Activated effector memory CD4-positive, alpha-beta T cell treated with Interleukin-2 at 50 U/mL for 16 hours (primary cell): Measurements from ENCODE around the gene PRKCQ.

Experiments used
- DNase-seq: peaks from one replicate; pipeline ENCODE4 v3.0.0-alpha.2; 2020

Gene PRKCQ

DNA sequence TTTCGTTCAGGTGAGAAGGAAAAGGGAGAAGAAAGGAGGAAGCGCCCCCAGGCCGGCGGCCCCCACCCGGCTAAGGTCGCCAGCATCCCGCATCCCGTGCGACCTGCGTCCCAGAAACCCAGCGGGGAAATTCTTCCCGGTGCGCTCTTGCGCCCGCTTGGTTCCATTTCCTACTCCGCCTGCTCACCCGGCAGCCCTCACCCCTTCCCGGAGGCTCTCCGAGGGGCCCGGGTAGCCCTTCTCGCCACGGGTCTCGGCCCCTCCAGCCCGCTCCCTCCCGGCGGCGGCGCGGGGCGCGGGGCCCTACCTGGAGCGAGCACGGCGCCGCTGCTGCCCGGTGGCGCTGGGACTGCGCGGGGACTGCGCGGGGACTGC is at the start of gene PRKCQ:
TSS of gene PRKCQ (minus strand) at position 373 of the 375 bp plus-strand sequence. CDS start 65,141 bp downstream, outside the sequence.
- DNase-seq: no peak

DNA sequence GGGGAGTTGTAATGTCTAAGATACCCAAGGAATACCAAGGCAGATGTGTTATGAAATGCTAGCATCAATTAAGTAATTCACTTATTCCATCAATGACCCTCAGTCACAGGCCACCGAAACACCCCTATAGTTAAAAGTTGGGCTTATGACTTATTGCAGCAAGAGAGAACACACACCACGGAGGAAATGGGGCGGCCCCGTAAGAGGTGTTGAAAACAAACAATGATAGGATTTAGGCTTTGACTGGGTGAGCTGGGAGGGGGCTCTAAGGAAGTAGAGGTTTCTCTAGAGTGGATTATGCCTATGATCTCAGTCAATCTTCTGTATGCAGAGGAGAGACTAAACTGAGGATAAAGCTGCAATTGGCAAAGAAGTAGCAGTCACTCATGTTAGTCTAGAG is 45.4 kb upstream of the PRKCQ start:
- no peak for DNase-seq

- no peak for DNase-seq
Observed at GRCh38 chr10:6624392-6624791, 44.3 kb upstream of the PRKCQ start.

DNA sequence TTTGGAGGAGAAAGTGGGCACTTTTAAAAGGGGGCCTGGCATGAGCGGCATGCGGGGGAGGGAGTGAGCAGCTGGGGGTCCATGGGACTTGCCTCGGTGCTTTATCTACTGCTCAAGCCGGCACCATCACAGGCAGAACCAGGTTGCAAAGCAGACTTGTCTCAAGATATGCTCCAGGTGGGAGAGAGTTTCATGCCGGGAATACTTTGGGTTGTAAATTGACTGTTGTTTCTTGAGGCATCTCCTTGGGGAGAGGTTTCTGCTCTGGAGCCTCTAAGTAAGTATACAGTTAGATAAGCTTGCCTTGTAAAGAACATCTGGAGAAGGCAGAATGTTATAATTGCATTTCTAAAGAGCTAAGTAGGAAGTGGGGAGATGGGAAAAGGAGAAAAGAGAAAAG is 42.8 kb upstream of the PRKCQ start:
- no peak for DNase-seq

DNA sequence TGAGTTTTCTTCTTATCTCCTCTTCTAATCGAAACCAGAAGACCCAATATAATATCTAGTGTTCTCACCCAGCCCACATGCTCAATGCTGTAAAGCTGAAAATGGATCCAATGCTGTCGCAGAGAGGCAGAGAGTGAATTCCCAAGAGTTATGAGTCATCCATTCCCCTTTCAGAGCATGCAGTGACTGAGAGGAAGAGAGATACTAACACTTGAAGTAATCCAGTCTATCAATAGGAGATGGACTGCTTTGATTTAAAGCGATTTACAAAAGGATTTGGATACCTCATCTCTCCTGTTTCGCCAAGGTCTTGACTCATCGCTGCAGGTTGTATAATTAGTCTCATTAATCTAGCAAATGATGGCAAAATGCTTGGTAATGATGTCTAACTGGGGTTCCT is 41.5 kb upstream of the PRKCQ start:
- no peak for DNase-seq

- DNase-seq: no peak
Observed at GRCh38 chr10:6619660-6620059, 39.6 kb upstream of the PRKCQ start.

- DNase-seq: no peak
Observed at GRCh38 chr10:6618340-6618739, 38.3 kb upstream of the PRKCQ start.

DNA sequence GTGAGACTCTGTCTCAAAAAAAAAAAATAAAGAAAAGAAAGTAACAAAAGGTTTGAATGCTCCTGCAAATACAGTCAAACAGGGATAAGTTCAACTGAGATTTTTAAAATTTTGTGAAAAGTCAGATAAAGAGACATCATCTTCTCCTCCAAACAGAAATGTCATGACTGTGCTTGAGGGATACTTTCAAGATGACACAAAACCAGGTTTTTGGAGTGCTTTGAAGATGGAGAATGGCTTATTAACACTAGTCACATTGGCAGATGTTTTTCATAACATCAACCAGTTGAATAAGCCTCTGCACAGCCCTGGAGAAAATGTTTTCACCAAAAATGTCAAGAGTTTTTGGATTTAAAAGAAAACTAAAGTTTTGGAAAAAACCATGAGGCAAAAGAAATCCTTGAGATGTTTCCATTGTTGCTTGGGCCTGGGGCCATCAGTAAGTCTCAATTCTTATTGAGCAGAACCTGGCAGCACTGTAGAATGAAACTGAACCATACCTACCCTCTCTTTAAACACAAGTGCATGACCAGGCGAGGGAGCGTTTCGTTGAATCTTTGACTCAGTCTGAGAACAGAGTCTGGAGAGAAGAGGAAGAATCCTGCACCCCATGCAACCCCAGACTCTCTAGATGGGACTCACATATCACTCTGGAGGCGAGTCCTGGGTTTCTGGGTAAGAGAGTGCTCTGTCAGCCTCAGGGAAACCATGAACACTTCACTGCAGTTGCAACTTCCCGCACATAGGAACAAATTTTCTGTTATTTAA is 37.4 kb upstream of the PRKCQ start:
- no peak for DNase-seq

- DNase-seq: no peak
Observed at GRCh38 chr10:6615971-6616370, 35.9 kb upstream of the PRKCQ start.

DNA sequence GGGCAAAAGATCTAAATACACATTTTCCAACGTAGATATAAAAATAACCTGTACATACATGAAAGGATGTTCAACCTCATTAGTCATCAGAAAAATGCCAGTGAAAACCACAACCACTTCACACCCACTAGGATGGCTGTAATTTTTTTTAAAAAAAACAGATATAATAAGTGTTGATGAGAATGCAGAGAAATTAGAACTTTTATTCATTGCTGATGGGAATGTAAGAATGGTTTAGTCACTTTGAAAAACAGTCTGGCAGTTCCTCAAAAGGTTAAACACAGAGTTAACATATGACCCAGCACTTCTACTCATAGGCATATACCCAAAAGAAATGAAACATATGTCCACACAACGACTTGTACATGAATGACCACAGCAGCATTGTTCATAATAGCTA is 32.3 kb upstream of the PRKCQ start:
- DNase-seq: no peak

DNA sequence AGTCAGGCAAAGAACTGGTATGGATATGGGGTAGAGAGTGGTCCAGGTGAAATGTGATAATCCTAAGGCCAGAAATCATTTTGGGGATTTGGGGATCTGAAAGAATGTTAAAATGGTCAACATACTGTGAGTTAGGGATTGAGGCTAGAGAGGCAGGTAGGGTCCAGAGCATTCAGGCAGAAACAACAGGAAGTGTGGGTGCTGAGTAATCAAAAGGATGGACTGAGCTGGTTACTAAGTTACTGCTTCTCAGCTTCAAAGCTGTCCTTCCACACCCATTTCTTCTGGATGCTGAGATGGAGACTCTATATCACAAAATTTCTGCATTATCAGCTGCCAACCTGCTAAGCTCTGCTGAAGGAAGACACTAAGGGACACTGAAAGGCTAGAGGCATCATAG is 30.6 kb upstream of the PRKCQ start:
- DNase-seq: no peak

DNA sequence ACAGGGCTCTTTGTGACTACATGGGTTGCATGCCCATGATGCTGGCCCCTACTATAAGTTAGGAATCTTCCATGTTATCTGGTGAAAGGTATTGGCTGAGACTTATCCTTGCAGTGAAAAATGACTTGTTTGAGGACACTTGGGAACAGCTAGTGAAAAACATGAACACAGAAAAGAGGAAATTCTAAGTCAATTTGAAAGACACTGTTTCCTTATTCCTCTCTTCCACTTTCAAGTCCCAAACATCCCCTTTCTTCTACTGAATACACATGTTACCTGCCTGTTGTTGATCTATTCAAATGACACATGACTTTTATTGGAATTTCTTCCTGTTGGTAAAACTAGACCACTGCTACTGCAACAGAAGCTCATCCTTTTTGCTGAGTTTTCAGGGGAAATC is 29.5 kb upstream of the PRKCQ start:
- no peak for DNase-seq

- DNase-seq: no peak
Observed at GRCh38 chr10:6607778-6608177, 27.7 kb upstream of the PRKCQ start.

DNA sequence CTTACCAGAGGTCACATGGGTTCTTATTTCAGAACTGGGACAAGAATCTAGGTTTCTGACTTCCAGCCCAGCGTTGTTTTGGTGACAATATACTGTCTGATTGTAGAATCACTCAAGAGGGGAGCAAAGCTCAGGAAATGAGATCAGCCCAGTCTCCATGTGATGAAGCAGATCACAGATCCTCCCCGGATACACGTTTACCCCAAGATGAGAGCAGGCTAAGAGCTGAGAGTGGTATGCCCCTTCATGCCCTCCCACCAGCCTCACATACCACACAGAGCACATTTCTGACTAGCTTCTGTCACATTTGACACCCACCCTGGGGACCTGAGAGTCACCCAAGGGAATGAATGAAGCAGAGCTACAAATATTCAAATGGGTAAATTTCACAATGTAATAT is 27.1 kb upstream of the PRKCQ start:
- DNase-seq: no peak

- DNase-seq: no peak
Observed at GRCh38 chr10:6603142-6604125, 23.4 kb upstream of the PRKCQ start.

DNA sequence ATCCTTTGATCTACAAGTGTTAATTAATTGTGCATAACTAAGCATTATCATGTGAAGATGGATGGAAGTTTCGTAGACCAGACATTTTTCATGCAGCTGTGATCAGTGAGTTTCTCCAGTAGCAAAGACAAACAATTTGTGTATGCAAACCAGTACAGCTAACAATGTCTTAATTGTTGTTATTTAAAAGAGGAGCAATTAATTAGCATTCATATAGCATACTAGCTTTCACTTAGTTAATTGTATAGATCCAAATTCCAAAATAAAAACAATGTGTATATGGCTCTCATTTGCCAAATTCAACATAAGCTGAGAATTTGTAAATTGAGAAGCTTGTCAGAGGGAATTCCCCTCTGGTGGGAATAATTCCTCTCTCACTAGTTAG is 22.6 kb upstream of the PRKCQ start:
- no peak for DNase-seq

DNA sequence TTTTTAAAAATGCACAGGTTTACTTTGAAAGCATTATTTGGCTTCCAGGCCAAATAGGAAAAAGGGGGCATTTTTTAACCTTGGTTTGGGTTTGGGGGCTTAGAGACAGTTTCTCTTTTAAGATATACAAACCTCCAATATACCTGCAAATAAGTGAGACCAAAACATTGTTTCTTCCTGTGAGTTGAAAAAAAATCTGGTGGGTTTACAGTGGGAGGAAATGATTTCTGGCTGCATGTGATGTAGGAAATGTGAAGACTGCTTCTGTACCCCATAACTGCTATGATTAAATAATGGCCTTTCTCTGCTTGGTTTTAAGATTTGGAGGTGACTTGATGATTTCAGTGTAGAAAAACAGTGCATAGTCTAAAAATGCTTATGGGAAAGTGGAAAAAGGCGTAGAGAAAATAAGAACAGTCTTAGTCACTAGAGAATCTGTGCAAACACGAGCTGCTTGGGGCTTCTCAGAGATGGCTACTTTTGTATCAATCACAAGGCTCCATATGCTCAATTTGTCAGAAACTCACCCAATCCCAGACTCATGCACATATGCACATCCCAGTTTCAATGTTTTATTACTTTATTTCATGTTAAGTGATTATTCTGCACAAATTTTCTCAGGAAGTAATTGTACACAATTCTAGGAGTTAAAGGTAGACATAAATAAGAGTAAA is 22.1 kb upstream of the PRKCQ start:
- DNase-seq: no peak

DNA sequence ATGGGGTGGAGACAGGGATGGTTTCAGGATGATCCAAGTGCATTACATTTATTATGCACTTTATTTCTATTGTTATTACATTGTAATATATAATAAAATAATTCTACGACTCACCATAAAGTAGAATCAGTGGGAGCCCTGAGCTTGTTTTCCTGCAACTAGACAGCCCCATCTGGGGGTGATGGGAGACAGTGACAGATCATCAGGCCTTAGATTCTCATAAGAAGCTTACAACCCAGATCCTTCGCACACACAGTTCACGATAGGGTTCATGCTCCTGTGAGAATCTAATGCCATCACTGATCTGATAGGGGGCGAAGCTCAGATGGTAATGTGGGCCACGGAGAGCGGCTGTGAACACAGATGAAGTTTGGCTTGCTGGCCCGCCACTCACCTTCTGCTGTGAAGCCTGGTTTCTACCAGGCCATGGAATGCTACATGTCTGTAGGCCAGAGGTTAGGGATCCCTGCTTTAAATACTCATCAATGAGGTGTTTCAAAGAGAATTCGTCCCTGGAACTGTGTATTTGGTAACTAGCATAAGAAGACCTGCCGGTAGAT is 21.2 kb upstream of the PRKCQ start:
- no peak for DNase-seq

- DNase-seq: no peak
Observed at GRCh38 chr10:6600224-6600987, 20.3 kb upstream of the PRKCQ start.

DNA sequence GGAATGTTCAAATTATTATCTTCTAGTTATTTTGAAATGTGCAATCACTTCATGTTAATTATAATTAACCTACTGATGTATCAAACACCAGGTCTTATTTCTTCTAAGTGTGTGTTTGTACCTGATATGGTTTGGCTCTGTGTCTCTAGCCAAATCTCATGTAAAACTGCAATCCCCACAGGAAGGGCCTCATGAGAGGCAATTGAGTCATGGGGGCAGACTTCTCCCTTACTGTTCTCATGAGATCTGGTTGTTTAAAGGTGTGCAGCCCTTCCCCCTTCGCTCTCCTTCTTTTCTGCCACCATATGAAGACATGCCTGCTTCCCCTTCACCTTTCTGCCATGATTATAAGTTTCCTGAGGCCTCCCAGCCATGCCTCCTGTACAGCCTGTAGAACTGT is 18.6 kb upstream of the PRKCQ start:
- DNase-seq: no peak

GRCh38 chr10:6597478-6597877 is 17.4 kb upstream of the PRKCQ start:
- DNase-seq: no peak

DNA sequence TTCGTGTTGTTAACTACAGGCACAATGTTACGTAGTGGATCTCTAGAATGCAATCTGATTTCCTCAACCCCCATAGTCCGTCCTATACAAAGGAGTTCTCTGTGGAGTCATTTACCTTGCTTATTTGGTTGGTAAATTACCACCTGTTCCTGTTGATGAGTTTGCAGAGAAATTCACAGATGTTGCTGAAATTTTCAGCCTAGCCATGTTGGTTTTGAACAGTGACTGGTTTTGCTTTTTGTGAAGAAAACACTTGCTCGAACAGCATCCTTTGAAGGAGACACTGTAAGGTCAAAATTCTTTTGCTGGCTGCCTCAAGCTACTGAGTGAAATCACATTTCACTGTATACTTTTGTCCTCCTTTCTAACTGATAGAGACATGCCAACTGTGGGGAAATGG is 15.4 kb upstream of the PRKCQ start:
- no peak for DNase-seq
